Sigmoid colon (tissue), 7 donors: ENCODE results near the gene ZBTB21. TPM values are rescaled to one million over a fixed set of nuclear protein-coding genes. Genes with fewer than 3 reads are reported as not detected.

Experiments
- DNase-seq: peaks from one replicate; pipeline ENCODE4 v3.0.0-alpha.2; 2019
- H3K27ac ChIP-seq, 4 donors: fragments of 200-600 bp; sonication (generic); one replicate each; pipeline ENCODE4 v1.5.1; 2016 to 2019; ENCODE audit warnings: mild to moderate bottlenecking in 1 of 4
- H3K27me3 ChIP-seq, 3 donors: fragments of 200-600 bp; sonication (generic); one replicate each; pipeline ENCODE4 v1.5.1; 2019; ENCODE audit warnings: mild to moderate bottlenecking in 1 of 3
- H3K36me3 ChIP-seq, 4 donors: fragments of 200-600 bp; sonication (generic); one replicate each; pipeline ENCODE4 v1.5.1; 2016 to 2019
- H3K4me1 ChIP-seq, 4 donors: fragments of 200-600 bp; sonication (generic); one replicate each; pipeline ENCODE4 v1.5.1; 2017 to 2019
- H3K4me3 ChIP-seq, 4 donors: fragments of 200-600 bp; sonication (generic); one replicate each; pipeline ENCODE4 v1.5.1; 2017 to 2019; ENCODE audit warnings: mild to moderate bottlenecking in 2 of 4, moderate library complexity in 1 of 4
- H3K9me3 ChIP-seq, 4 donors: fragments of 200-600 bp in 3 of 4; sonication (generic) in 3 of 4; one replicate each; pipeline versions ENCODE4 v1.5.1 to v1.6.1; 2013 to 2019
- EP300 ChIP-seq, 4 donors: sonication (generic); formaldehyde crosslinking; IDR thresholded peaks; one replicate each; pipeline ENCODE4 v1.6.1; 2017; ENCODE audit warnings: antibody characterized with exemption in 4 of 4
- POLR2A ChIP-seq, 2 donors: fragments of 450-650 bp; IDR thresholded peaks; one replicate each; pipeline ENCODE4 v1.6.1; 2016; ENCODE audit warnings: antibody characterized with exemption in 2 of 2, mild to moderate bottlenecking in 2 of 2, moderate library complexity in 2 of 2
- POLR2AphosphoS5 ChIP-seq, 4 donors: sonication (generic); formaldehyde crosslinking; IDR thresholded peaks; one replicate each; pipeline ENCODE4 v1.6.1; 2017; ENCODE audit warnings: antibody characterized with exemption in 4 of 4
- whole genome bisulfite sequencing, 2 donors: extraction: QIAGEN DNeasy Blood & Tissue Kit; methylation state at CpG; one replicate each; pipeline ENCODE4 v1.1.7; 2013; 5-methylcytosine and 5-hydroxymethylcytosine counted together
- intact Hi-C: fragments of 100-400 bp; cut with DNase I; formaldehyde crosslinking; loops from one replicate; pipeline ENCODE4 v1.15.1; 2023
- polyA plus RNA-seq, 3 donors: library from polyadenylated mRNA; stranded (reverse); fragments of 200-250 nt; gene quantifications; one replicate each; pipeline ENCODE4 v1.2.3, GENCODE V29; 2013
- total RNA-seq, 4 donors: library from RNA; depleted of rRNA; stranded (reverse); fragments of >200 nt; gene quantifications; one replicate each; pipeline ENCODE4 v1.1.0, GENCODE V29; 2016
- TF ChIP-seq, protein P1 (sequence below), 4 experiments: fragments of 450-650 bp in 3 of 4; fragments of 200-600 bp in 1 of 4; IDR thresholded peaks; one replicate each; pipeline ENCODE4 v1.5.1; 2016 to 2019; ENCODE audit warnings: antibody characterized with exemption in 4 of 4, mild to moderate bottlenecking in 3 of 4, moderate library complexity in 2 of 4
- donor health status: healthy with polysubstance abuse.
- donor health status: Bipolar disorder and iron deficiency.
- donor health status: healthy.

The ZBTB21 gene
- total and polyA plus RNA-seq, 7 donors: 1.8 to 14.7 (median 6.9) TPM

DNA sequence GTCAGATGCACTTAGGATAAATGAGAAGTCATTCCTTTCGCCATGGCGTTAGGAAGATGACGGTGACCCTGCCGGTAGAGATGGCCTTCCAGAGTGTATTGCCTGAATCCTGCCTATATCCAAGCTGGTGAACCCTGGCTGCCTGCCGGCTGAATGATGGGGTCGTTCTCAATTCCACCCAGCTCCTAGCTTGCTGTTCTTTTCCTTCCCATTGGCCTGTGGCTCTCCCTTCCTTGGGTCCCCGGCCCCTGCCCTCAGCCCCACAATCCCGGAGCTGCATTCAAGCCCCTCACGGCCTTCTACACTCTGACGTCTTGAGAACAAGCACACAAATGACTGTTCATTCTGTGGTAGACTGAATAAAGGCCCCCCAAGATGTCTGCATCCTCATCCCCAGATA lies 28.2 kb upstream of the ZBTB21 start:
- intact Hi-C loops: no loop called here
- 92% methylated on average over 10 of the region's 10 CpGs for WGBS, 2 donors
- H3K27ac ChIP-seq: no peak overlapping the region

DNA sequence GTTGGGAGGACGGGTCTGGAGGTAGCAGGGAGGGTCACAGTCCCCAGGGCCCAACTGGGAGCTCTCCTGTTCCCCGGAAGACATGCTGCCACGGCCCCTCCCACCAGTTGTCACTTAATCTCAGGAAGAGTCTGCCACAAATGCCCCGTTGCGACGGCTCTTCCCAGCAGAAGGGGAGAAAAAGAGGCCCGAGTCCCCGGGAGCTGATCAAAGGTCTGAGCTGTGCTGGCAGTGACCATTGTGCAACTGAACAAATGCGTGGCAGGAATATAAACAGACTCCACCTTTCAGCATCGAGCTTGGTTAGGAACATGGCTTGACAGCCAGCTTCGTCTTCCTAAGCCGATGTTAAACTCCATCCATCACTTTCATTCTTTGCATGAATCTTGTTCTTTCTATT lies 27.8 kb upstream of the ZBTB21 start:
- peak; percentile 36 for DNase-seq
- Histone ChIP-seq H3K27me3 (no peaks in the 10 kb centered on the region), H3K4me3 (no peak overlapping the region), H3K36me3 (no peaks in the 10 kb centered on the region), H3K9me3 (no peaks in the 10 kb centered on the region), H3K27ac (no peak overlapping the region), H3K4me1 (peaks cover 0 to 19% (median 10%) of the 10 kb centered on the region in 4 donors)
- WGBS, 2 donors: 20 to 60% methylated on average over 12 of the region's 12 CpGs
- TF ChIP-seq, protein P1, sequence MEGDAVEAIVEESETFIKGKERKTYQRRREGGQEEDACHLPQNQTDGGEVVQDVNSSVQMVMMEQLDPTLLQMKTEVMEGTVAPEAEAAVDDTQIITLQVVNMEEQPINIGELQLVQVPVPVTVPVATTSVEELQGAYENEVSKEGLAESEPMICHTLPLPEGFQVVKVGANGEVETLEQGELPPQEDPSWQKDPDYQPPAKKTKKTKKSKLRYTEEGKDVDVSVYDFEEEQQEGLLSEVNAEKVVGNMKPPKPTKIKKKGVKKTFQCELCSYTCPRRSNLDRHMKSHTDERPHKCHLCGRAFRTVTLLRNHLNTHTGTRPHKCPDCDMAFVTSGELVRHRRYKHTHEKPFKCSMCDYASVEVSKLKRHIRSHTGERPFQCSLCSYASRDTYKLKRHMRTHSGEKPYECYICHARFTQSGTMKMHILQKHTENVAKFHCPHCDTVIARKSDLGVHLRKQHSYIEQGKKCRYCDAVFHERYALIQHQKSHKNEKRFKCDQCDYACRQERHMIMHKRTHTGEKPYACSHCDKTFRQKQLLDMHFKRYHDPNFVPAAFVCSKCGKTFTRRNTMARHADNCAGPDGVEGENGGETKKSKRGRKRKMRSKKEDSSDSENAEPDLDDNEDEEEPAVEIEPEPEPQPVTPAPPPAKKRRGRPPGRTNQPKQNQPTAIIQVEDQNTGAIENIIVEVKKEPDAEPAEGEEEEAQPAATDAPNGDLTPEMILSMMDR (IDR thresholded peaks at IDR 0.05): no peak
- no peak for TF ChIP-seq POLR2AphosphoS5 (IDR thresholded peaks at IDR 0.05)
- no peak for TF ChIP-seq EP300 (IDR thresholded peaks at IDR 0.05)
- no peak for TF ChIP-seq POLR2A (IDR thresholded peaks at IDR 0.05)
- intact Hi-C loops: no loop called here

More for the DNA sequence above, 28.2 kb upstream of the ZBTB21 start:
- Histone ChIP-seq H3K27me3 (no peaks in the 10 kb centered on the region), H3K4me1 (peaks cover 0 to 19% (median 10%) of the 10 kb centered on the region in 4 donors), H3K4me3 (no peak overlapping the region), H3K9me3 (no peaks in the 10 kb centered on the region), H3K36me3 (no peaks in the 10 kb centered on the region)
- TF ChIP-seq POLR2AphosphoS5 (IDR thresholded peaks at IDR 0.05) (no peak), EP300 (IDR thresholded peaks at IDR 0.05) (no peak), POLR2A (IDR thresholded peaks at IDR 0.05) (no peak)
- TF ChIP-seq, protein P1 (IDR thresholded peaks at IDR 0.05): no peak
- peak; percentile 52 for DNase-seq

DNA sequence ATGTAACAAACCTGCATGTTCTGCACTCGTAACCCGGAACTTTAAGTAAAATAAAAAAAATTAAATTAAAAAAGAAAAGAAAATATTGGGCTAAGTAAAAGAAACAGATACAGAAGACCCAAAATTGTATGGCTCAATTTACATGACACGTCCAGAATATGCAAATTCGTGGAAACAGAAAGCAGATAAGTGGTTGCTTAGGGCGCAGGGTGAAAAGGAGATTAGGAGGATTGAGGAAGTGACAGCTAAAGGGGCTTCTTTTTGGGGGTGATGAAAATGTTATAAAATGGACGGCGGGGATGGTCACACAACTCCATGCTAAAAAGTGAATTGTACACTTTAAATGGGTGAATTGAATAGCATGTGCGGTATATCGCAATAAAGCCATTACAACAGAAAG lies 27.4 kb upstream of the ZBTB21 start:
- WGBS, 2 donors: 66 to 85% methylated on average over 9 of the region's 9 CpGs
- TF ChIP-seq, protein P1 (IDR thresholded peaks at IDR 0.05): no peak
- no peak for TF ChIP-seq POLR2A (IDR thresholded peaks at IDR 0.05)
- no peak for TF ChIP-seq EP300 (IDR thresholded peaks at IDR 0.05)
- no peak for TF ChIP-seq POLR2AphosphoS5 (IDR thresholded peaks at IDR 0.05)
- intact Hi-C loops: no loop called here

DNA sequence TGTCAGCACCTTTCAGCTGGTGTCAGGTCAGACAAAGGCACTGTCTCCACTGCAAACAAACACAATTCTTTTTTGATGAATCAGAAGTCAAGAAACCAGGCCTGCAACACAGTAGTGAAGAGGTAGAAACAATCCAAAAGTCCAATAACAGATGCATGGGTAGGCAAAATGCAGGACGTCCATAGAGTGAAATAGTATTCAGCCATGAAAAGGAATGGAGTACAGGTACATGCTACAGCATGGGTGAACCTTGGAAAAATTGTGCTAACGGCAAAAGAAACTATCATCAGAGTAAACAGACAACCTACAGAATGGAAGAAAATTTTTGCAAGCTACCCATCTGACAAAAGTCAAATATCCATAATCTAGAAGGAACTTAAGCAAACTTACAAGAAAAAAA lies 26.2 kb upstream of the ZBTB21 start:
- DNase-seq: no peak
- H3K4me3 ChIP-seq: no peak overlapping the region
- TF ChIP-seq EP300 (IDR thresholded peaks at IDR 0.05) (no peak), POLR2A (IDR thresholded peaks at IDR 0.05) (no peak), POLR2AphosphoS5 (IDR thresholded peaks at IDR 0.05) (no peak)
- TF ChIP-seq, protein P1 (IDR thresholded peaks at IDR 0.05): no peak
- no peaks in the 10 kb centered on the region for H3K27me3 ChIP-seq
- 91 to 98% methylated on average over 2 of the region's 2 CpGs for WGBS, 2 donors
- H3K36me3 ChIP-seq: no peaks in the 10 kb centered on the region
- no peaks in the 10 kb centered on the region for H3K9me3 ChIP-seq
- intact Hi-C loops: no loop called here
- no peak overlapping the region for H3K27ac ChIP-seq
- peaks cover 0 to 19% (median 10%) of the 10 kb centered on the region in 4 donors for H3K4me1 ChIP-seq

More for the DNA sequence above, 27.4 kb upstream of the ZBTB21 start:
- Histone ChIP-seq H3K4me3 (no peak overlapping the region), H3K36me3 (no peaks in the 10 kb centered on the region), H3K9me3 (no peaks in the 10 kb centered on the region), H3K27ac (no peak overlapping the region), H3K4me1 (peaks cover 0 to 19% (median 10%) of the 10 kb centered on the region in 4 donors), H3K27me3 (no peaks in the 10 kb centered on the region)
- no peak for DNase-seq

DNA sequence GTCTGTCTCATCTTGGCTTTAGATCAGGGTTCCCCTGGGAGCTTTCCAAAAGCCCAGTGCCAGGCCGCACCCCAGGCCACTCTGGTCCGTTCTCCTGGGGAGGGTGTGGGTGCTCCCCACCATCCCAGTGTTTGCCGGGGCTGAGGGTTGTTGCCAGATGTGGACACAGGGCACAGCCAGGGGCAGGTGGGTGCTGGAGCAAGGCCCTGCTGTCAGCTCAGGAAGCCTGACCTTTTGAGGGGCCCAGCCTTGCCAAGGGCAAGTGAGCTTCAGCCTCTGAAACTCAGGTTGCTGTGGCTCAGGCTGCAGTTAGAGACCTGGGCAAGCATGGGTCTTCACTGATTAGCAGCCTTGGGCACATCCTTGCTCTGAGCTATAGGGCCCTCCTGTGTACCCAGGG lies 22.8 kb upstream of the ZBTB21 start:
- Histone ChIP-seq H3K9me3 (no peaks in the 10 kb centered on the region), H3K4me1 (no peaks in the 10 kb centered on the region), H3K36me3 (no peaks in the 10 kb centered on the region), H3K27me3 (no peaks in the 10 kb centered on the region), H3K27ac (no peak overlapping the region), H3K4me3 (no peak overlapping the region)
- 73 to 90% methylated on average over 3 of the region's 3 CpGs for WGBS, 2 donors
- TF ChIP-seq POLR2A (IDR thresholded peaks at IDR 0.05) (no peak), POLR2AphosphoS5 (IDR thresholded peaks at IDR 0.05) (no peak), EP300 (IDR thresholded peaks at IDR 0.05) (no peak)
- TF ChIP-seq, protein P1 (IDR thresholded peaks at IDR 0.05): no peak
- intact Hi-C loops: no loop called here
- no peak for DNase-seq
